HepG2 (cell line): ENCODE data around the gene TRIM27. TPM values are rescaled to one million over a fixed set of nuclear protein-coding genes. Genes with fewer than 3 reads are reported as not detected.
A peak's percentile ranks its signal among the peaks of the same experiment; 100 is the strongest.

ENCODE experiments used
- AKAP8 ChIP-seq: sonication (generic); formaldehyde crosslinking; IDR thresholded peaks from 2 replicates; pipeline ENCODE4 v1.5.1; 2020; ENCODE audit warnings: mild to moderate bottlenecking, missing genetic modification reagents
- FLYWCH1 ChIP-seq: sonication (generic); formaldehyde crosslinking; IDR thresholded peaks from 2 replicates; pipeline ENCODE4 v1.8.1; 2023; ENCODE audit warnings: mild to moderate bottlenecking, missing genetic modification reagents
- FOXP1 ChIP-seq, 2 experiments: fragments of 450-650 bp in 1 of 2; IDR thresholded peaks; 2 replicates each; pipeline ENCODE4 v1.6.1; 2017 to 2018; ENCODE audit warnings: antibody characterized with exemption in 1 of 2
- KLF9 ChIP-seq: IDR thresholded peaks from 2 replicates; pipeline ENCODE4 v1.6.1; 2016; ENCODE audit warnings: low read depth
- MIER3 ChIP-seq: IDR thresholded peaks from 2 replicates; pipeline ENCODE4 v1.6.1; 2016; ENCODE audit warnings: missing compliant biosample characterization, borderline replicate concordance
- NFE2L1 ChIP-seq: sonication (generic); formaldehyde crosslinking; IDR thresholded peaks from 2 replicates; pipeline ENCODE4 v1.4.0; 2020; ENCODE audit warnings: missing genetic modification reagents, mild to moderate bottlenecking, borderline replicate concordance
- POLR2AphosphoS2 ChIP-seq: IDR thresholded peaks from 2 replicates; pipeline ENCODE4 v1.6.1; 2011; ENCODE audit warnings: low read depth, low read length, improper control_type of control experiment
- PRPF4 ChIP-seq: fragments of 200-400 bp; formaldehyde crosslinking; IDR thresholded peaks from 2 replicates; pipeline ENCODE4 v1.6.1; 2016; ENCODE audit warnings: low read length, low read depth; ENCODE audit not compliant: poor library complexity, severe bottlenecking
- ZNF24 ChIP-seq: fragments of 450-650 bp; IDR thresholded peaks from 2 replicates; pipeline ENCODE4 v1.6.1; 2017; ENCODE audit warnings: antibody characterized with exemption, mild to moderate bottlenecking
- ZNF7 ChIP-seq: IDR thresholded peaks from 2 replicates; pipeline ENCODE4 v1.6.1; 2016; ENCODE audit warnings: missing biosample characterization, missing genetic modification reagents
- ZNF777 ChIP-seq: sonication (generic); formaldehyde crosslinking; IDR thresholded peaks from 2 replicates; pipeline ENCODE4 v1.4.0; 2020; ENCODE audit warnings: missing genetic modification reagents
- ZNF878 ChIP-seq: sonication (generic); formaldehyde crosslinking; IDR thresholded peaks from 2 replicates; pipeline ENCODE4 v1.8.1; 2023; ENCODE audit warnings: mild to moderate bottlenecking, missing genetic modification reagents, moderate library complexity
- polyA plus RNA-seq, 8 experiments: library from polyadenylated mRNA; depleted of rRNA in 3 of 8; stranded (reverse) in 7 of 8; unstranded in 1 of 8; fragments of >200 nt; fragmentation: Illumina TruSeq in 4 of 8; extraction: Trizol in 4 of 8; gene quantifications; 2 replicates each; pipeline versions ENCODE4 v1.2.1 to v1.2.3, GENCODE V29; 2011 to 2016; ENCODE audit warnings: low read depth in 4 of 8, missing spikeins in 1 of 8, mixed read lengths in 1 of 8; ENCODE audit not compliant: insufficient read depth in 1 of 8
- total RNA-seq, 5 experiments: library from RNA; depleted of rRNA; stranded (reverse); fragments of >200 nt; fragmentation: Illumina TruSeq; extraction: Trizol; gene quantifications; 2 replicates each; pipeline ENCODE4 v1.2.3, GENCODE V29; 2016; ENCODE audit warnings: low read depth in 1 of 5
- TF ChIP-seq, protein P1 (sequence below): sonication (generic); formaldehyde crosslinking; IDR thresholded peaks from 2 replicates; pipeline ENCODE4 v1.4.0; 2020; ENCODE audit warnings: missing genetic modification reagents, borderline replicate concordance
- TF ChIP-seq, protein P2 (sequence below): sonication (generic); formaldehyde crosslinking; IDR thresholded peaks from 2 replicates; pipeline ENCODE4 v1.4.0; 2020; ENCODE audit warnings: missing genetic modification reagents
- TF ChIP-seq, protein P3 (sequence below): sonication (generic); IDR thresholded peaks from 2 replicates; pipeline ENCODE4 v1.6.1; 2016; ENCODE audit warnings: low read depth, borderline replicate concordance
- TF ChIP-seq, protein P4 (sequence below): sonication (generic); formaldehyde crosslinking; IDR thresholded peaks from 2 replicates; pipeline ENCODE4 v1.4.0; 2020; ENCODE audit warnings: missing genetic modification reagents
- TF ChIP-seq, protein P5 (sequence below): sonication (generic); formaldehyde crosslinking; IDR thresholded peaks from 2 replicates; pipeline ENCODE4 v1.4.0; 2020; ENCODE audit warnings: missing genetic modification reagents
- TF ChIP-seq, protein P6 (sequence below): sonication (generic); formaldehyde crosslinking; IDR thresholded peaks from 2 replicates; pipeline ENCODE4 v1.8.1; 2022; ENCODE audit warnings: mild to moderate bottlenecking, missing genetic modification reagents

Gene TRIM27
- total and polyA plus RNA-seq, 2 of the 13 experiments (the other 11 are each of a cell fraction or from before 2014, with no cell fraction given): 88.6 to 112 TPM

DNA sequence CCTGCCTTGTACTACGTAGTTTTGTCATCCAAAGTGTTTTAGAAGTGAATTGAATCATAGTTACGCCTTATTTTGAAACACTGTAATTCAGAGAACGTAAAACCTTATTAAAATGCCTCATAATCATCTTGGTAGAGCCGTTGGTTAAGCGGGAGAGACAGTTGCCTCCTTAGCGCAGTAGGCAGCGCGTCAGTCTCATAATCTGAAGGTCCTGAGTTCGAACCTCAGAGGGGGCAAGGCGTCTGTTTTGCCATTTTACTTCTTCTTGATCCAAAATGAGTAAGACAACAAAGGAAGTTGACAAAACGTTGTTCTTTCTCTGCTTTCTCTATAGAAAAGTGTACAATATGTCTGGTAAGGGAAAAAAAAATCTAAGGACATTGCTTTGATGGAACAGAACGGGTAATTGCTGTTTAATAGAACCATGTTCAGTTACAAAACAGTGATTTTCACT, 20.7 kb upstream of the TRIM27 start (continued):
- TF ChIP-seq, protein P1, sequence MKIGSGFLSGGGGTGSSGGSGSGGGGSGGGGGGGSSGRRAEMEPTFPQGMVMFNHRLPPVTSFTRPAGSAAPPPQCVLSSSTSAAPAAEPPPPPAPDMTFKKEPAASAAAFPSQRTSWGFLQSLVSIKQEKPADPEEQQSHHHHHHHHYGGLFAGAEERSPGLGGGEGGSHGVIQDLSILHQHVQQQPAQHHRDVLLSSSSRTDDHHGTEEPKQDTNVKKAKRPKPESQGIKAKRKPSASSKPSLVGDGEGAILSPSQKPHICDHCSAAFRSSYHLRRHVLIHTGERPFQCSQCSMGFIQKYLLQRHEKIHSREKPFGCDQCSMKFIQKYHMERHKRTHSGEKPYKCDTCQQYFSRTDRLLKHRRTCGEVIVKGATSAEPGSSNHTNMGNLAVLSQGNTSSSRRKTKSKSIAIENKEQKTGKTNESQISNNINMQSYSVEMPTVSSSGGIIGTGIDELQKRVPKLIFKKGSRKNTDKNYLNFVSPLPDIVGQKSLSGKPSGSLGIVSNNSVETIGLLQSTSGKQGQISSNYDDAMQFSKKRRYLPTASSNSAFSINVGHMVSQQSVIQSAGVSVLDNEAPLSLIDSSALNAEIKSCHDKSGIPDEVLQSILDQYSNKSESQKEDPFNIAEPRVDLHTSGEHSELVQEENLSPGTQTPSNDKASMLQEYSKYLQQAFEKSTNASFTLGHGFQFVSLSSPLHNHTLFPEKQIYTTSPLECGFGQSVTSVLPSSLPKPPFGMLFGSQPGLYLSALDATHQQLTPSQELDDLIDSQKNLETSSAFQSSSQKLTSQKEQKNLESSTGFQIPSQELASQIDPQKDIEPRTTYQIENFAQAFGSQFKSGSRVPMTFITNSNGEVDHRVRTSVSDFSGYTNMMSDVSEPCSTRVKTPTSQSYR: peak; percentile 37; the same call in 1 of the 2 replicates
- TF ChIP-seq FOXP1 (IDR thresholded peaks at IDR 0.05) (no peak), FOXP1 (CRISPR knock-in tag; IDR thresholded peaks at IDR 0.05) (peak; percentile 40; the same call in 1 of the 2 replicates), ZNF777 (0 out of 2 replicates have a peak, but pooled peaks have one; percentile 11), MIER3 (CRISPR knock-in tag) (peak; percentile 93), POLR2AphosphoS2 (no peak), NFE2L1 (no peak), FLYWCH1 (no peak), AKAP8 (CRISPR knock-in tag) (no peak), PRPF4 (peak; percentile 96), KLF9 (CRISPR knock-in tag) (0 out of 2 replicates have a peak, but pooled peaks have one; percentile 62), ZNF878 (0 out of 2 replicates have a peak, but pooled peaks have one; percentile 6), ZNF24 (peak; percentile 97), ZNF7 (peak; percentile 15; the same call in 1 of the 2 replicates)
- TF ChIP-seq, protein P2, sequence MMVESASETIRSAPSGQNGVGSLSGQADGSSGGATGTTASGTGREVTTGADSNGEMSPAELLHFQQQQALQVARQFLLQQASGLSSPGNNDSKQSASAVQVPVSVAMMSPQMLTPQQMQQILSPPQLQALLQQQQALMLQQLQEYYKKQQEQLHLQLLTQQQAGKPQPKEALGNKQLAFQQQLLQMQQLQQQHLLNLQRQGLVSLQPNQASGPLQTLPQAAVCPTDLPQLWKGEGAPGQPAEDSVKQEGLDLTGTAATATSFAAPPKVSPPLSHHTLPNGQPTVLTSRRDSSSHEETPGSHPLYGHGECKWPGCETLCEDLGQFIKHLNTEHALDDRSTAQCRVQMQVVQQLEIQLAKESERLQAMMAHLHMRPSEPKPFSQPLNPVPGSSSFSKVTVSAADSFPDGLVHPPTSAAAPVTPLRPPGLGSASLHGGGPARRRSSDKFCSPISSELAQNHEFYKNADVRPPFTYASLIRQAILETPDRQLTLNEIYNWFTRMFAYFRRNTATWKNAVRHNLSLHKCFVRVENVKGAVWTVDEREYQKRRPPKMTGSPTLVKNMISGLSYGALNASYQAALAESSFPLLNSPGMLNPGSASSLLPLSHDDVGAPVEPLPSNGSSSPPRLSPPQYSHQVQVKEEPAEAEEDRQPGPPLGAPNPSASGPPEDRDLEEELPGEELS (CRISPR knock-in tag): peak; percentile 26; the same call in 1 of the 2 replicates
- TF ChIP-seq, protein P3, sequence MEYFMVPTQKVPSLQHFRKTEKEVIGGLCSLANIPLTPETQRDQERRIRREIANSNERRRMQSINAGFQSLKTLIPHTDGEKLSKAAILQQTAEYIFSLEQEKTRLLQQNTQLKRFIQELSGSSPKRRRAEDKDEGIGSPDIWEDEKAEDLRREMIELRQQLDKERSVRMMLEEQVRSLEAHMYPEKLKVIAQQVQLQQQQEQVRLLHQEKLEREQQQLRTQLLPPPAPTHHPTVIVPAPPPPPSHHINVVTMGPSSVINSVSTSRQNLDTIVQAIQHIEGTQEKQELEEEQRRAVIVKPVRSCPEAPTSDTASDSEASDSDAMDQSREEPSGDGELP: no peak
- TF ChIP-seq, protein P4, sequence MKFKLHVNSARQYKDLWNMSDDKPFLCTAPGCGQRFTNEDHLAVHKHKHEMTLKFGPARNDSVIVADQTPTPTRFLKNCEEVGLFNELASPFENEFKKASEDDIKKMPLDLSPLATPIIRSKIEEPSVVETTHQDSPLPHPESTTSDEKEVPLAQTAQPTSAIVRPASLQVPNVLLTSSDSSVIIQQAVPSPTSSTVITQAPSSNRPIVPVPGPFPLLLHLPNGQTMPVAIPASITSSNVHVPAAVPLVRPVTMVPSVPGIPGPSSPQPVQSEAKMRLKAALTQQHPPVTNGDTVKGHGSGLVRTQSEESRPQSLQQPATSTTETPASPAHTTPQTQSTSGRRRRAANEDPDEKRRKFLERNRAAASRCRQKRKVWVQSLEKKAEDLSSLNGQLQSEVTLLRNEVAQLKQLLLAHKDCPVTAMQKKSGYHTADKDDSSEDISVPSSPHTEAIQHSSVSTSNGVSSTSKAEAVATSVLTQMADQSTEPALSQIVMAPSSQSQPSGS: peak; percentile 87
- TF ChIP-seq, protein P5, sequence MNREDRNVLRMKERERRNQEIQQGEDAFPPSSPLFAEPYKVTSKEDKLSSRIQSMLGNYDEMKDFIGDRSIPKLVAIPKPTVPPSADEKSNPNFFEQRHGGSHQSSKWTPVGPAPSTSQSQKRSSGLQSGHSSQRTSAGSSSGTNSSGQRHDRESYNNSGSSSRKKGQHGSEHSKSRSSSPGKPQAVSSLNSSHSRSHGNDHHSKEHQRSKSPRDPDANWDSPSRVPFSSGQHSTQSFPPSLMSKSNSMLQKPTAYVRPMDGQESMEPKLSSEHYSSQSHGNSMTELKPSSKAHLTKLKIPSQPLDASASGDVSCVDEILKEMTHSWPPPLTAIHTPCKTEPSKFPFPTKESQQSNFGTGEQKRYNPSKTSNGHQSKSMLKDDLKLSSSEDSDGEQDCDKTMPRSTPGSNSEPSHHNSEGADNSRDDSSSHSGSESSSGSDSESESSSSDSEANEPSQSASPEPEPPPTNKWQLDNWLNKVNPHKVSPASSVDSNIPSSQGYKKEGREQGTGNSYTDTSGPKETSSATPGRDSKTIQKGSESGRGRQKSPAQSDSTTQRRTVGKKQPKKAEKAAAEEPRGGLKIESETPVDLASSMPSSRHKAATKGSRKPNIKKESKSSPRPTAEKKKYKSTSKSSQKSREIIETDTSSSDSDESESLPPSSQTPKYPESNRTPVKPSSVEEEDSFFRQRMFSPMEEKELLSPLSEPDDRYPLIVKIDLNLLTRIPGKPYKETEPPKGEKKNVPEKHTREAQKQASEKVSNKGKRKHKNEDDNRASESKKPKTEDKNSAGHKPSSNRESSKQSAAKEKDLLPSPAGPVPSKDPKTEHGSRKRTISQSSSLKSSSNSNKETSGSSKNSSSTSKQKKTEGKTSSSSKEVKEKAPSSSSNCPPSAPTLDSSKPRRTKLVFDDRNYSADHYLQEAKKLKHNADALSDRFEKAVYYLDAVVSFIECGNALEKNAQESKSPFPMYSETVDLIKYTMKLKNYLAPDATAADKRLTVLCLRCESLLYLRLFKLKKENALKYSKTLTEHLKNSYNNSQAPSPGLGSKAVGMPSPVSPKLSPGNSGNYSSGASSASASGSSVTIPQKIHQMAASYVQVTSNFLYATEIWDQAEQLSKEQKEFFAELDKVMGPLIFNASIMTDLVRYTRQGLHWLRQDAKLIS (CRISPR knock-in tag): no peak
- TF ChIP-seq, protein P6, sequence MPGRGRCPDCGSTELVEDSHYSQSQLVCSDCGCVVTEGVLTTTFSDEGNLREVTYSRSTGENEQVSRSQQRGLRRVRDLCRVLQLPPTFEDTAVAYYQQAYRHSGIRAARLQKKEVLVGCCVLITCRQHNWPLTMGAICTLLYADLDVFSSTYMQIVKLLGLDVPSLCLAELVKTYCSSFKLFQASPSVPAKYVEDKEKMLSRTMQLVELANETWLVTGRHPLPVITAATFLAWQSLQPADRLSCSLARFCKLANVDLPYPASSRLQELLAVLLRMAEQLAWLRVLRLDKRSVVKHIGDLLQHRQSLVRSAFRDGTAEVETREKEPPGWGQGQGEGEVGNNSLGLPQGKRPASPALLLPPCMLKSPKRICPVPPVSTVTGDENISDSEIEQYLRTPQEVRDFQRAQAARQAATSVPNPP (CRISPR knock-in tag): 0 out of 2 replicates have a peak, but pooled peaks have one; percentile 45
